Small intestine (tissue), 7 donors: Measurements from ENCODE around the gene STAP1. TPM values are rescaled to one million over a fixed set of nuclear protein-coding genes. Genes with fewer than 3 reads are reported as not detected.
"Not testable (repeated sequence)": the region's sequence is repeated elsewhere in the genome, so short reads cannot be mapped to it uniquely, and the experiment has no call there.

Experiments used
- DNase-seq, 2 donors: peaks; one replicate each; pipeline versions ENCODE4 v3.0.0 to v3.0.0-alpha.2; 2013
- FAIRE-seq: peaks from 2 replicates; lab custom pipeline; 2012; peaks lifted over from hg19 to GRCh38; lab: Jason Lieb, UNC
- H3K27ac ChIP-seq, 3 donors: one replicate each; pipeline ENCODE4 v1.5.1; 2013; ENCODE audit warnings: low read length in 2 of 3, mild to moderate bottlenecking in 2 of 3, control low read depth in 1 of 3, inconsistent platforms in 1 of 3, low read depth in 1 of 3, moderate library complexity in 1 of 3
- H3K27me3 ChIP-seq, 3 donors: one replicate each; pipeline ENCODE4 v1.6.1; 2013; ENCODE audit warnings: low read length in 3 of 3, inconsistent platforms in 1 of 3; ENCODE audit not compliant: control insufficient read depth in 3 of 3, insufficient read depth in 3 of 3
- H3K36me3 ChIP-seq, 3 donors: one replicate each; pipeline ENCODE4 v1.6.1; 2013; ENCODE audit warnings: low read length in 3 of 3, inconsistent platforms in 1 of 3, low read depth in 1 of 3, mild to moderate bottlenecking in 1 of 3, moderate library complexity in 1 of 3; ENCODE audit not compliant: control insufficient read depth in 3 of 3, insufficient read depth in 2 of 3
- H3K4me1 ChIP-seq, 3 donors: one replicate each; pipeline ENCODE4 v1.6.1; 2013; ENCODE audit warnings: low read length in 2 of 3, inconsistent platforms in 1 of 3, low read depth in 1 of 3, mild to moderate bottlenecking in 1 of 3, moderate library complexity in 1 of 3; ENCODE audit not compliant: control insufficient read depth in 3 of 3, insufficient read depth in 2 of 3
- H3K4me3 ChIP-seq, 3 donors: one replicate each; pipeline ENCODE4 v1.5.1; 2013; ENCODE audit warnings: low read length in 3 of 3, control low read depth in 1 of 3, inconsistent platforms in 1 of 3, low read depth in 1 of 3, mild to moderate bottlenecking in 1 of 3, moderate library complexity in 1 of 3
- H3K9me3 ChIP-seq, 2 donors: one replicate each; pipeline ENCODE4 v1.6.1; 2013; ENCODE audit warnings: low read depth in 1 of 2, low read length in 1 of 2; ENCODE audit not compliant: control insufficient read depth in 2 of 2, insufficient read depth in 1 of 2
- WGBS, 3 donors: extraction: QIAGEN DNeasy Blood & Tissue Kit; methylation state at CpG; one replicate each; pipeline ENCODE4 v1.1.7; 2013; 5-methylcytosine and 5-hydroxymethylcytosine counted together
- polyA plus RNA-seq, 4 donors: library from polyadenylated mRNA; stranded (reverse) in 3 of 4; unstranded in 1 of 4; fragments of 200-250 nt in 3 of 4; fragments of 120-200 nt in 1 of 4; gene quantifications; one replicate each; pipeline versions ENCODE4 v1.2.1 to v1.2.3, GENCODE V29; 2013
- donor health status: healthy with polysubstance abuse.
- donor health status: control.
- donor health status: control.
- donor health status: Bipolar disorder and iron deficiency.
- donor health status: healthy.

Gene STAP1
- polyA plus RNA-seq, 4 donors, result 0.45 to 2.7 (median 0.72) TPM

GRCh38 chr4:67636978-67637377 is 78.5 kb downstream of the STAP1 start:
- not testable (repeated sequence) for DNase-seq, H3K9me3 ChIP-seq, H3K27ac ChIP-seq, H3K4me1 ChIP-seq, H3K4me3 ChIP-seq, FAIRE-seq, H3K27me3 ChIP-seq
- 90 to 99% (median 98%) methylated on average over 10 to 30 of the region's 30 CpGs for WGBS, 3 donors
- peaks cover 5 to 14% (median 6%) of the 10 kb centered on the region in 3 donors for H3K36me3 ChIP-seq

- FAIRE-seq (no peak), DNase-seq (no peak)
- Histone ChIP-seq H3K4me3 (no peak overlapping the region), H3K36me3 (peaks cover 5 to 11% (median 6%) of the 10 kb centered on the region in 3 donors), H3K27me3 (no peaks in the 10 kb centered on the region), H3K4me1 (no peaks in the 10 kb centered on the region), H3K9me3 (peaks cover 0 to 4% of the 10 kb centered on the region in 2 donors), H3K27ac (no peak overlapping the region)
- WGBS, 3 donors, result 83 to 93% (median 84%) methylated on average over 5 of the region's 5 CpGs
These were observed 79.6 kb downstream of the STAP1 start for GRCh38 chr4:67638136-67638535.

DNA sequence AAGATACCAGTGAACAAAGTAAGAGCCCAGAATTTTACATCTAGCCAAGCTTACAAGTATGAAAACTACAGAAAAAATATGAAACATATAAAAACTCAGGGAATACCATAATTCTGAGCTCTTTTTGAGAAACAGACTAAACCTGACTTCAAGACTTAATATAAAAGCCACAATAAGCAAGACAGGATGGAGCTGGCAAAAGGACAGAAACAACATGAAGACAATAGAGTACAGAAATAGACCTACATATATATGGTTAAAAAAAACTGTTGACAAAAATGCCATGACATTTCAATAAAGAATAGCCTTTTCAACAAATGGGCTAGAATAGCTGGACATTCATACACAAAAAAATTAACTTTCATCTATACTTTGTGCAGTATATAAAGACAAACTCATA is 93.0 kb downstream of the STAP1 start:
- H3K4me1 ChIP-seq, result no peaks in the 10 kb centered on the region
- H3K36me3 ChIP-seq, result peaks cover 2 to 15% (median 4%) of the 10 kb centered on the region in 3 donors
- no peak overlapping the region for H3K27ac ChIP-seq
- no peak overlapping the region for H3K4me3 ChIP-seq
- H3K27me3 ChIP-seq, result no peaks in the 10 kb centered on the region
- FAIRE-seq, result no peak
- H3K9me3 ChIP-seq, result no peaks in the 10 kb centered on the region
- DNase-seq, result no peak

Other genes with a start within 250 kb of the STAP1 start
- gene CENPC, start 13.2 kb upstream of the STAP1 start, polyA plus RNA-seq, result 10 to 100 TPM in 1 of 4 donors, 1 to 10 TPM in 3; 4.0 to 20.8 (median 5.0) TPM
- gene UBA6, start 142.4 kb downstream of the STAP1 start, polyA plus RNA-seq, result 10 to 100 TPM in 2 of 4 donors, 1 to 10 TPM in 2; 5.4 to 25.8 (median 9.1) TPM
- under 1 TPM in 1 of 4 donors, not detected in 3; 0.47 TPM for gene GNRHR, start 195.7 kb downstream of the STAP1 start, polyA plus RNA-seq